NCI-H2107 (cell line): ENCODE results near the gene PLA2G2F.

Experiments
- DNase-seq: peaks from one replicate; lab custom pipeline; 2025; lab: John Stamatoyannopoulos, UW

Gene PLA2G2F

GRCh38 chr1:20168564-20169491 is 29.7 kb downstream of the PLA2G2F start:
- no peak for DNase-seq

GRCh38 chr1:20169932-20170331 is 30.8 kb downstream of the PLA2G2F start:
- no peak for DNase-seq

GRCh38 chr1:20172033-20172590 is 33.0 kb downstream of the PLA2G2F start:
- DNase-seq: no peak

GRCh38 chr1:20174937-20175666 is 36.0 kb downstream of the PLA2G2F start:
- no peak for DNase-seq

GRCh38 chr1:20178634-20179370 is 39.7 kb downstream of the PLA2G2F start:
- DNase-seq: no peak

- no peak for DNase-seq
These were observed 40.4 kb downstream of the PLA2G2F start for GRCh38 chr1:20179371-20180128.

- DNase-seq: no peak
These were observed 41.2 kb downstream of the PLA2G2F start for GRCh38 chr1:20180129-20180843.

GRCh38 chr1:20180844-20181207 is 41.7 kb downstream of the PLA2G2F start:
- no peak for DNase-seq

- no peak for DNase-seq
These were observed 43.3 kb downstream of the PLA2G2F start for GRCh38 chr1:20182415-20182814.

- DNase-seq: no peak
These were observed 43.9 kb downstream of the PLA2G2F start for GRCh38 chr1:20183035-20183434.

GRCh38 chr1:20183616-20184271 is 44.6 kb downstream of the PLA2G2F start:
- DNase-seq: no peak

GRCh38 chr1:20184481-20184900 is 45.4 kb downstream of the PLA2G2F start:
- DNase-seq: no peak

- DNase-seq: no peak
These were observed 46.1 kb downstream of the PLA2G2F start for GRCh38 chr1:20184997-20185833.

- DNase-seq: no peak
These were observed 47.0 kb downstream of the PLA2G2F start, which contains the start of the genes PLA2G2C and UBXN10 for GRCh38 chr1:20185834-20186782. Gene PLA2G2C (minus strand): TSS chr1:20186518. CDS start chr1:20177363, 9,155 bp downstream. Gene UBXN10 (plus strand): TSS chr1:20186096. CDS start chr1:20190562, 4,466 bp downstream.

- no peak for DNase-seq
These were observed 48.1 kb downstream of the PLA2G2F start for GRCh38 chr1:20187103-20187812.

GRCh38 chr1:20187813-20188454 is 48.8 kb downstream of the PLA2G2F start:
- DNase-seq: no peak

- no peak for DNase-seq
These were observed 49.3 kb downstream of the PLA2G2F start for GRCh38 chr1:20188455-20188817.
